Effector memory CD8-positive, alpha-beta T cell (primary cell): Measurements from ENCODE around the gene A1CF.
"Not testable (repeated sequence)": the region's sequence is repeated elsewhere in the genome, so short reads cannot be mapped to it uniquely, and the experiment has no call there.

Experiments
- ATAC-seq: fragments of 150-1000 bp; cut with Tn5 transposase; replicated peaks from 2 replicates; pipeline ENCODE4 v1.10.0; 2021; ENCODE audit warnings: mild to moderate bottlenecking, moderate library complexity
- DNase-seq, 3 experiments: peaks; one replicate each; pipeline ENCODE4 v3.0.0; 2021
- H3K27ac Mint-ChIP-seq, 2 donors: one replicate each; pipeline ENCODE4 v1.8.0; 2022; ENCODE audit warnings: mild to moderate bottlenecking in 2 of 2, mixed read lengths in 2 of 2, moderate library complexity in 2 of 2
- H3K27me3 Mint-ChIP-seq, 2 donors: one replicate each; pipeline ENCODE4 v1.8.0; 2022; ENCODE audit warnings: mixed read lengths in 2 of 2
- H3K36me3 Mint-ChIP-seq: one replicate; pipeline ENCODE4 v1.8.0; 2022; ENCODE audit warnings: mild to moderate bottlenecking, moderate library complexity, mixed read lengths; ENCODE audit not compliant: insufficient read depth
- H3K4me1 Mint-ChIP-seq, 2 donors: one replicate each; pipeline ENCODE4 v1.8.0; 2022; ENCODE audit warnings: low read depth in 2 of 2, mixed read lengths in 2 of 2
- H3K4me3 Mint-ChIP-seq, 2 donors: one replicate each; pipeline ENCODE4 v1.8.0; 2022; ENCODE audit warnings: mild to moderate bottlenecking in 2 of 2, mixed read lengths in 2 of 2, moderate library complexity in 2 of 2
- H3K9me3 Mint-ChIP-seq, 2 donors: one replicate each; pipeline ENCODE4 v1.8.0; 2022; ENCODE audit warnings: mixed read lengths in 2 of 2

Gene A1CF

DNA sequence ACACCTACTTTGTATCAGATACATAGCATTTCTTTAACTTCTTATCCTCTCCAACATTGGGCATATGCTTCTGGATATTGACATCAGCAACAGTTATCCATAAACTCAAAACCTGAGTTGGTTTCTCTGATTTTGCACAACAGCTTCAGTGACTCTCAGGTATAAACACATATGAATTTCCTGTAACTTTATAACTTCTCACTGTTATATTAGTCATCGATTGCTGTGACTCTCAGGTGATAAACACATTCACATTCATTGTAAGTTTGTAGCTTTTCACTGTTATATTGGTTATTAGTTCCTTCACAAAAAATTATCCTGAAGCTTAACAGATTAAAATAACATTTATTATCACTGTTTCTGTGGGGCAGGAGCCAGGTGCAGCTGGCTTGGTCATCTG is 88.7 kb downstream of the A1CF start:
- DNase-seq: no peak
- no peaks in the 10 kb centered on the region for H3K36me3 Mint-ChIP-seq
- H3K27ac Mint-ChIP-seq: no peak overlapping the region
- peaks cover 52 to 55% of the 10 kb centered on the region in 2 donors for H3K27me3 Mint-ChIP-seq
- H3K9me3 Mint-ChIP-seq: no peaks in the 10 kb centered on the region
- no peak overlapping the region for H3K4me3 Mint-ChIP-seq
- no peak for ATAC-seq
- no peaks in the 10 kb centered on the region for H3K4me1 Mint-ChIP-seq

DNA sequence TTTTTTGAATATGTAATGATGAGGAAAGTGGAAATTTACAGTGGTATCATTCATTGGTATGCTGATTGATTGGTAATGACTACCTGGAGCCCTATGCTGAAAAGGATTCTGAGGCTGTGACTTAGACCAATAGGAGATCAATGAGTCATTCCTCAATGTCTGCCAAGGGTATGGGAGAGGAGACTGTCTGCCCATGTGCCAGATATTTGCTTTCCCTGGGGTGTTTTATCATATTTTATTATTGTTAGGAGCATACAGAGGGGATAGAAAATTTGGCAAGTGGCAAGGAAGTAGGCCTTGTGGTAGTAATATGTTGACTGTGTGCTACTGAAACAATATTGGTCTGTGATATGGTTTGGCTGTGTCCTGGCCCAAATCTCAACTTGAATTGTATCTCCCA is 90.9 kb downstream of the A1CF start:
- H3K27ac Mint-ChIP-seq: no peak overlapping the region
- no peaks in the 10 kb centered on the region for H3K9me3 Mint-ChIP-seq
- H3K27me3 Mint-ChIP-seq: peaks cover 49 to 55% of the 10 kb centered on the region in 2 donors
- no peak overlapping the region for H3K4me3 Mint-ChIP-seq
- ATAC-seq (no peak), DNase-seq (no peak)
- no peaks in the 10 kb centered on the region for H3K4me1 Mint-ChIP-seq
- H3K36me3 Mint-ChIP-seq: no peaks in the 10 kb centered on the region

DNA sequence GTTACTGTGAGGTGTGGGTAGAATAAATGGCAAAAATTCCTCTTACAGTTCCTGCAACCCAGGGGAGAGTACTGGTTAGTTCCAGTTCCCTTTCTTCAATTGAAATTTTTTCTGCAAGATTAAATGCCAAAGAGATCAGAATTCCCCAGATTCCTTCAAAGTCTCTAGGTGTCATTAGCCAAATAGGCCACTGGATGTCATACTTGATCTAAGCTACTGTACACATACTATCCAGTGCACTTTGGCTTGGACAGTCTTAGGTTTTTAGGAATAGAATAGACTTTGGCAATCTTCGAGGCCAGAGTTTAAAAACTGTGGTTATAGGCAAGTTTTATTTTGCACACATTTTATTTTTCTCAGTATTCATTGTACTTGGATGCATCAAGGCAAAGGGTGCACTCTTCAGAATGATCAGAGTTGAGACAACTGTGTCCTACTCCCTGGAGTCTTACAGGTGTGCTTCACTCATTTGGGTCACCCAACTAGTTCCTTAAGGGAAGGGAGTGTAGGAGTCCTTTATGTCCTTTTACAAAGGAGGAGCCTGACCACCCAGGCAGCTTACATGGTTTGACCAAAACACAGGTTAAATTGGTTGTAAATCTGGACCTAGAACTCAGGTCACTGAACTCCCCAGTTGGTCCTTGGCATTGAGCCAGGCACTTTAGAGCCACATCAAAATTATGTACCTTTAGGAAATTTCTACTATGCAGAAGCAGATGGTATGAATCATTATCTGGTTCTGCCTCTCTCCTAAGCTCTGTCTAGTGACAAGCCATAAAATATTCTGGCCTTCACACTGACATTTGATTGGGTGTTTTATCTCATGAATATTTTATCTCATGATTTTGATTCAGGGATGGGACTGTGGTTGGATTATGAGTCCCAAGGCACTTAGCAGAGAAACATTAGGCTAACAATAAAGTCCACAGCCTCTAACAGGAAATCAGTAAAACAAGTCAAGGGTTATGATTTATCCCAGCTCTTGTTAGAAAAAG is 96.2 kb downstream of the A1CF start:
- no peak overlapping the region for H3K4me3 Mint-ChIP-seq
- H3K27ac Mint-ChIP-seq: no peak overlapping the region
- peaks cover 47 to 58% of the 10 kb centered on the region in 2 donors for H3K27me3 Mint-ChIP-seq
- no peak for DNase-seq
- H3K4me1 Mint-ChIP-seq: peaks cover 0 to 2% of the 10 kb centered on the region in 2 donors
- H3K9me3 Mint-ChIP-seq: peaks cover 0 to 3% of the 10 kb centered on the region in 2 donors
- H3K36me3 Mint-ChIP-seq: no peaks in the 10 kb centered on the region
- no peak for ATAC-seq

DNA sequence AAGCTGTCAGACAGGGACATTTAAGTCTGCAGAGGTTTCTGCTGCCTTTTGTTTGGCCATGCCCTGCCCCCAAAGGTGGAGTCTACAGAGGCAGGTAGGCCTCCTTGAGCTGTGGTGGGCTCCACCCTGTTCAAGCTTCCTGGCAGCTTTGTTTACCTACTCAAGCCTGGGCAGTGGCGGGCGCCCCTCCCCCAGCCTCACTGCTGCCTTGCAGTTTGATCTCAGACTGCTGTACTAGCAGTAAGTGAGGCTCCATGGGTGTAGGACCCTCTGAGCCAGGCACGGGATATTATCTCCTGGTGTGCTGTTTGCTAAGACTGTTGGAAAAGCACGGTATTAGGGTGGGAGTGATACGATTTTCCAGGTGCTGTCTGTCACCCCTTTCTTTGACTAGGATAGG is 97.5 kb downstream of the A1CF start:
- H3K27me3 Mint-ChIP-seq: peaks cover 43 to 53% of the 10 kb centered on the region in 2 donors
- H3K4me3 Mint-ChIP-seq, DNase-seq, H3K36me3 Mint-ChIP-seq, H3K4me1 Mint-ChIP-seq, H3K9me3 Mint-ChIP-seq, ATAC-seq, H3K27ac Mint-ChIP-seq: not testable (repeated sequence)

DNA sequence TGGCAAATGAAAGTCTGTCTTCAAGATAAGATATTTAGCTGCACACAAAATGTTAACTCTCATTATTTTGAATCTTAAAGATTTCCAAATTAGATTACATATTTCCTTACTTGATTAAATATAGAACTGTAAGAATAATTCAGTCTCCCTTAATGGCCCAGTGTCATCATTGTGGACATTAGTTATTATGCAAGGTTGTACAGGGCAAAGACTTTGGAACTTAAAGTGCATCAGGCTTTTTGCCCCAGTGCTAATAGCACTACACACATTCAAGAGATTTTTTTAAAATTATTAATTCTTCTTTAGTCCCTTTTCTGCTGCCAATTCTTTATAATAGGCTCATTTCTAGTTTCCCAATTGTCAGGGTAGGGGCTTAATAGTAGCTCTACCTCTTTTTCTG is 103.4 kb downstream of the A1CF start:
- not testable (repeated sequence) for H3K27ac Mint-ChIP-seq, H3K4me1 Mint-ChIP-seq, H3K9me3 Mint-ChIP-seq, H3K4me3 Mint-ChIP-seq, ATAC-seq, H3K36me3 Mint-ChIP-seq, DNase-seq
- H3K27me3 Mint-ChIP-seq: peaks cover 18% of the 10 kb centered on the region in 2 donors

DNA sequence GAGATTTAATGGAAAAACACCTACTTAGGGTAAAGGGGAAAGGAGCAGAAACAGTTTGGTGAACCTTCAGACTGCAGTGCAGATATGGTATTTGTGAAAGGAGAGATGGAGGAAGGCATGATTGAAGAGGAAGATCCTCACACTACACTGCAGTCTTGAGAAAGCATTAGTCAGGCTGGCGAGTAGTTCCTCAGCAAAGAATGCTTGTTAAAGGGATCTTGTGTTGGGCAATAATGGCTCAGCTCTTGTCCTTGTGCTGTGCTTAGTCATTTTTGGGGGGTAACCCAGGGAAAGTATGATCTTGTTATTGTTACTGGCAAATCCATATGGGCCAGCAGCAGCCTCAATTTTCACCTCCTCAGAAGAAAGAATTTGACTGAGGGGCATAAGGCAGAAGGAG is 105.4 kb downstream of the A1CF start:
- H3K9me3 Mint-ChIP-seq, H3K27ac Mint-ChIP-seq, H3K36me3 Mint-ChIP-seq, H3K4me1 Mint-ChIP-seq, DNase-seq, H3K4me3 Mint-ChIP-seq, ATAC-seq: not testable (repeated sequence)
- H3K27me3 Mint-ChIP-seq: peaks cover 9 to 11% of the 10 kb centered on the region in 2 donors

DNA sequence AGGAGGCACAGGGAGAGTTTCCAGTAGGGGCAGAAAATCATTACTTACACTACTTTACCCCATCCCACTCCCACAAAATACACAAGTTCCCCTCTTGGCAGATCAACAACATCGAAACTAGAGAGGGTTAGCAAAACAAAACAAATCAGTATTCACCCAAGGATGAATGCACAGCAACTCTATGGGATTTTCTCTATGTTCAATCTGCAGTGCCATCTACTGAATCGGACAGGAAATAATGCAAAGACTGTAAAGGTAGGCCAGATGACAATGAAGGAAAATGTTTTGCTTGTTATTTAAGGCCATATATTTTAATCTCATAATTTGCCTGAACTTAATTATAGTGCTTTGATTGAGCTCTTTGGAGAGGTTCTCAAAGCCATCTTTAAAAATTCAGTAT is 110.6 kb downstream of the A1CF start:
- not testable (repeated sequence) for H3K9me3 Mint-ChIP-seq, H3K4me3 Mint-ChIP-seq, ATAC-seq, H3K4me1 Mint-ChIP-seq, H3K27me3 Mint-ChIP-seq, DNase-seq, H3K36me3 Mint-ChIP-seq, H3K27ac Mint-ChIP-seq

DNA sequence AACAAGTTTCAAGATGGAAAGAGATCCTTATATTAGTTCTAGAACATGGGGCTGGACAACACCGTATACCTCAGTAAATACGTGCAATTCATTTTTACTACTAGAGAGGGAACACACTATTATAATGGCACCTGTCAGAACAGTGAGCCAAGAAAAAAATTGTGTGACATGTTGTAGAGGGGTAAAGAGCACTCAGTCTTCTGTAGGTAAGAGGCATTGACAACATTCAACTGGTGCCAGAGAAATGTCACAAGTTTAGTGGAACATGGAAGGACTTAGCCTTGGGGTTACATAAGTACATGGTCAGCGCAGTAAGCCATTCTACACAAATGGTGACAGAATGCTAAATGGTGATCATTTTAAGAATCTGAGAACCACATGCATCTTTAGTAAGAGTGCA is 113.4 kb downstream of the A1CF start:
- H3K4me3 Mint-ChIP-seq, H3K27me3 Mint-ChIP-seq, ATAC-seq, H3K27ac Mint-ChIP-seq, H3K9me3 Mint-ChIP-seq, DNase-seq, H3K4me1 Mint-ChIP-seq, H3K36me3 Mint-ChIP-seq: not testable (repeated sequence)

DNA sequence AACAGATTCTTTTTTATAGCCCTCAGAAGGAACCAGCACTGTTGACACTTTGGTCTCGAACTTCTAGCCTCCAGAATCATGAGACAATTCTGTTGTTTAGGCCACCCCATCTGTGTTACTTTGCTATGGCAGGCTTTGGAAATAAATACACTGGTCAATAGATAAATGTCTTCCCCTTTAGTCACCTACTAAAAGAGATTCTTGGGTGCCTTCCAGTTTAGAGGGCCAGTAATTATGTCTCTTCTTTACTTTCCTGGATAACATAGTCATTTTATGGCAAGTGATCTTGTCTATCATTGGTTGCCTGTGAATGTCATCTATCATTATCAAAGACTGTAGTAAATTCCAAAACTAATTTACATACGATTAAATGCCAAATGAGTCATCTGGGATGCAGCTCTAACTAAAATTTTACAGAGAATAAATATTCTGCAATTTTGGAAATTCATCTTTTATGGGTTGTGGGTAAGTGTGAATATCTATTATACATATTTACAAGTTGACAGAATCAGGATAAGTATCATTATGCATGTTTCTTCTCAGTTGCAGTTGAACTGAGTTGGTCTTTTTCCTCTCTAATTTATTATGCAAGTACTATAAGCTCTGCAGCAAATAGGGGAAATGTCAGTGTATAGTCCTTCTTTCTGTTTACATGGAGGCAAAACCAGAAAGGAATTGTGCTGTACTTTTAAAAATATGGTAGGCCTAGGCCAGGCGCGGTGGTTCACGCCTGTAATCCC is 118.5 kb downstream of the A1CF start:
- not testable (repeated sequence) for DNase-seq

More for the DNA sequence above, 118.5 kb downstream of the A1CF start:
- not testable (repeated sequence) for H3K36me3 Mint-ChIP-seq, H3K27ac Mint-ChIP-seq, H3K27me3 Mint-ChIP-seq, H3K4me3 Mint-ChIP-seq, ATAC-seq, H3K9me3 Mint-ChIP-seq, H3K4me1 Mint-ChIP-seq
